ENCODE data around the gene EIF2AK2. TPM values are rescaled to one million over a fixed set of nuclear protein-coding genes. Genes with fewer than 3 reads are reported as not detected.

EIF2AK2 gene
- total RNA-seq, 3 donors from 2014 or later: 13.8 to 23.4 (median 21.2) TPM

DNA sequence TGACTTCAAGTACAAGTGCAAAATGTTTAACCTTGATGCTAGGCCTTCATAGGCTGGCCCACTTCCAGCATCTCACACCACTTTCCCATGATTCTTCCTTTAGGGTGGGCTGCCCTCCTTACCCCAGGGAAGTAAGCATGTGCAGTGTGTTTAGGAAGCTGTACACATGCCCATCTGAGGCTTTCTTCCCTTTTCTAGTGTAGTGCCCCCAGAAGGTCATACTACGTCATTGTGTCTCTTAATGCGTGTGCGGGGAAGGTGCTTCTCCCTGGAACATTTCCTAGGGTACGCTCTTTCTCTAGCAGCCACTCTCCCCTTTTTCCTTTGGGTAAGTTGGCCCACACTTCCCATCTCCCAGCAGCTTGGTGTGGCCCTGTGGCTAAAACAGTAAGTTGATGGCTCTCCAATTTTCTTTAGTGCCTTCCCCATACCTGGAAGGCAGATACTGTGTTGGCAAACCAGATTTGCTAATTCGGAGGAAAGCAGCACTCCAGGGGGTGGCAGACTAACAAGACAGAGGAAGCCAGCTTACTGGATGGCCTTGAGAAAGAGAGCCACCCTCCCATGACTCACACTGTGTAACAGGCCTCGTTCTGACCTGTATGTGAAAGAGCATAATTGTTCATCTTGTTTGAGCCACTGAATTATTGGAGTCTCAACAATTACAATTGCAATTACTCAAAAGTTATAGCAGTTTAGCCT, 32.8 kb upstream of the EIF2AK2 start:
- H3K27me3 Mint-ChIP-seq (ENCODE audit: low read depth): peaks cover 2% of the 10 kb centered on the region
- no peaks in the 10 kb centered on the region for H3K4me1 Mint-ChIP-seq (ENCODE audit: low read depth)
- ATAC-seq (no peak), DNase-seq (no peak)
- H3K4me3 Mint-ChIP-seq: no peak overlapping the region
- no peaks in the 10 kb centered on the region for H3K36me3 Mint-ChIP-seq (ENCODE audit: insufficient read depth)
- H3K9me3 Mint-ChIP-seq: no peaks in the 10 kb centered on the region

DNA sequence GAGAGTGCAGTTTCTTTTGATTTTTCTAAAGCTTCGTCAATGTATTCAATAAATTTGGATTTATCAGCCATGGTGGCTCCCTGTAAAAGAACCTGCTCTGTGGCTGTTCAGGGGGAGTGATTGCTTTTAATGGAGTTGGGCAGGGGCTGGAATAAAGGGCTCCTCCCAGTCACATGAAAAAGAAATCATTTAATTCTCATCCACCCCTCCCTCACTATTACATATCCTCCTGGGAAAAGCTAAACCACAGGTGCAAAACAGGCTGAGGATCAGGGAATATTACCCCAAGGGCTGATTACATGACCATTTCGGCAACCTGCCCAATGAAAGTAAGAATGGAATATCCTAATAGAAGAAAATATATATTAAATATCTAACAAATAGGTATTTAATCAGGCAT, 31.8 kb upstream of the EIF2AK2 start, which contains the start of gene SULT6B1:
TSS of gene SULT6B1 (minus strand) at position 101 of the 400 bp plus-strand sequence. CDS start at position 71, 30 bp downstream.
- Mint-ChIP-seq H3K9me3 (no peaks in the 10 kb centered on the region), H3K4me3 (no peak within 1 kb of the TSS), H3K4me1 (ENCODE audit: low read depth) (no peaks in the 10 kb centered on the region), H3K36me3 (ENCODE audit: insufficient read depth) (no peaks in the 10 kb centered on the region), H3K27me3 (ENCODE audit: low read depth) (peaks cover 8% of the 10 kb centered on the region)
- ATAC-seq (no peak), DNase-seq (no peak)

GRCh38 chr2:37181726-37182684, 25.2 kb upstream of the EIF2AK2 start:
- Mint-ChIP-seq H3K4me3 (no peak overlapping the region), H3K36me3 (ENCODE audit: insufficient read depth) (no peaks in the 10 kb centered on the region), H3K27me3 (ENCODE audit: low read depth) (peaks cover 10% of the 10 kb centered on the region)

GRCh38 chr2:37180640-37181039, 23.9 kb upstream of the EIF2AK2 start:
- Mint-ChIP-seq H3K36me3 (ENCODE audit: insufficient read depth) (no peaks in the 10 kb centered on the region), H3K27me3 (ENCODE audit: low read depth) (peaks cover 10% of the 10 kb centered on the region), H3K9me3 (no peaks in the 10 kb centered on the region), H3K4me1 (ENCODE audit: low read depth) (no peaks in the 10 kb centered on the region), H3K4me3 (no peak overlapping the region)
- DNase-seq (no peak), ATAC-seq (no peak)

More at GRCh38 chr2:37181726-37182684, 25.2 kb upstream of the EIF2AK2 start:
- ATAC-seq (no peak), DNase-seq (no peak)
- H3K9me3 Mint-ChIP-seq: no peaks in the 10 kb centered on the region
- no peaks in the 10 kb centered on the region for H3K4me1 Mint-ChIP-seq (ENCODE audit: low read depth)

- DNase-seq (no peak), ATAC-seq (no peak)
- H3K4me3 Mint-ChIP-seq: no peak overlapping the region
- H3K4me1 Mint-ChIP-seq (ENCODE audit: low read depth): no peaks in the 10 kb centered on the region
- H3K36me3 Mint-ChIP-seq (ENCODE audit: insufficient read depth): no peaks in the 10 kb centered on the region
- peaks cover 10% of the 10 kb centered on the region for H3K27me3 Mint-ChIP-seq (ENCODE audit: low read depth)
- H3K9me3 Mint-ChIP-seq: no peaks in the 10 kb centered on the region
Observed at GRCh38 chr2:37180006-37180639, 23.3 kb upstream of the EIF2AK2 start.

DNA sequence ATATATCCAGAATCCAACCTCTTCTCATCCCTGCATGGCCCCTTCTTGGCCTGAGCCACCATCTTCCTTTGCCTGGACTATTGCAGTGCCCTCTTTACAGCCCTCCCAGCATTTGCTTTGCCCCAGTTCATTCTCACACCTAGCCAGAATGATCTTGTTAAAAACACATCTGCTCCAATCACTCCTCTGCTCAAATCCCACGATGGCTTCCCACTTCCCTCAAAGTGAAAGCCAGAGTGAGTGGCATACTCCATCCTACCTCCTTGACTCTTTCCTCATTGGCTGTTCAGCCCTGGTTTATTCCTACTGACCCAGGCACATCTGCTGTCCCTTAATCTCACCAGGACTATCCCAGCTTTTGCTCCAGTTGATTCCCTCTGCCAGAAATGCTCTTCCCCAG, 17.0 kb upstream of the EIF2AK2 start:
- Mint-ChIP-seq H3K4me1 (ENCODE audit: low read depth) (no peaks in the 10 kb centered on the region), H3K27me3 (ENCODE audit: low read depth) (no peaks in the 10 kb centered on the region), H3K4me3 (no peak overlapping the region), H3K9me3 (no peaks in the 10 kb centered on the region), H3K36me3 (ENCODE audit: insufficient read depth) (no peaks in the 10 kb centered on the region)
- DNase-seq: no peak
- no peak for ATAC-seq

DNA sequence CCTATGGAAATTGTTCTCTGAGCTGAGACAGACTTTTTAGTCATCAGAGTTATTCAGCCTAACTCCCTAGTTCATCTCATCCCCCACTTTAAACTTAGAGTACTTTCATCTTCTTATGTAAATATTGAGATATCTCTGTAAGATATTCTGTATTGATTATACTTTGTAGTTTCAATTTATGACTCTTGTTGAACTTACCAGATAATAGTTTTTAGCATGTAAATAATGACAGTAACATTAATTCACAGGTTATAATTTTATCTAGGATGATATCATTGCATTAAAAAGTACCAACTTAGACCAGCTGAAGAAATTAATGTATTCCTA, 14.8 kb upstream of the EIF2AK2 start:
- H3K36me3 Mint-ChIP-seq (ENCODE audit: insufficient read depth): no peaks in the 10 kb centered on the region
- H3K9me3 Mint-ChIP-seq: no peaks in the 10 kb centered on the region
- no peak overlapping the region for H3K4me3 Mint-ChIP-seq
- H3K4me1 Mint-ChIP-seq (ENCODE audit: low read depth): no peaks in the 10 kb centered on the region
- no peaks in the 10 kb centered on the region for H3K27me3 Mint-ChIP-seq (ENCODE audit: low read depth)
- ATAC-seq: no peak
- no peak for DNase-seq

DNA sequence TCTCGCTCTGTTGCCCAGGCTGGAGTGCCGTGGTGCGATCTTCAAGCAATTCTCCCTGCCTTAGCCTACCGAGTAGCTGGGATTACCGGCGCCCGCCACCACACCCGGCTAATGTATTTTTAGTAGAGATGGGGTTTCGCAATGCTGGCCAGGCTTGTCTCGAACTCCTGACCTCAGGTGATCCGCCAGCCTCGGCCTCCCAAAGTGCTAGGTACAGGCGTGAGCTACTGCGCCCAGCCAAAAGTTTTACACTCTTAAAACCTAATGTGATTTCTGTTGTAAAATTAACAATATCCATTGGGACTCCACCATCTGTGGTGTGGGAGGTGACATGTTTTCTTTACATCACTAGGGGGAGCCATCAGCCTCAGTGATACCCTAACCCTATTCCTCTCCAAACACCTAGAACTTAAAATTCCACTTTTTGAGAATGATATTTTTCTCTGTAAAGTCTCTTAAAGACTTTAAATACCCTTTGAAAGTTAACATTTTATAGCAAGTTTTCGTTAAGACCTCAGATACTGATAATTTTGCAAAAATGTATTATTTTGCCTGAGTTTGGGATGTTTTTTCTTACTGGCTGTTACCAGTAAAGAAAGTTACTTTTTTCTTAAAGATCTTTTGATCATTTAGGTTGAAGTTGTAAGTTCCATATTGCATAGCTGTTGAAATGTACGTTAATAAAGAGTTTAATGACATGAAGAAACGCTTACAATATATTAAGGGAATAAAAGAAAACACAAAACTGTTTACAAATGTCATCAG, 11.6 kb upstream of the EIF2AK2 start:
- peaks cover 1% of the 10 kb centered on the region for H3K27me3 Mint-ChIP-seq (ENCODE audit: low read depth)
- peak; percentile 58 to 78 for ATAC-seq
- H3K4me3 Mint-ChIP-seq: no peak overlapping the region
- DNase-seq: peak; percentile 19
- H3K9me3 Mint-ChIP-seq: peaks cover 6% of the 10 kb centered on the region
- H3K4me1 Mint-ChIP-seq (ENCODE audit: low read depth): no peaks in the 10 kb centered on the region
- peaks cover 4% of the 10 kb centered on the region for H3K36me3 Mint-ChIP-seq (ENCODE audit: insufficient read depth)

DNA sequence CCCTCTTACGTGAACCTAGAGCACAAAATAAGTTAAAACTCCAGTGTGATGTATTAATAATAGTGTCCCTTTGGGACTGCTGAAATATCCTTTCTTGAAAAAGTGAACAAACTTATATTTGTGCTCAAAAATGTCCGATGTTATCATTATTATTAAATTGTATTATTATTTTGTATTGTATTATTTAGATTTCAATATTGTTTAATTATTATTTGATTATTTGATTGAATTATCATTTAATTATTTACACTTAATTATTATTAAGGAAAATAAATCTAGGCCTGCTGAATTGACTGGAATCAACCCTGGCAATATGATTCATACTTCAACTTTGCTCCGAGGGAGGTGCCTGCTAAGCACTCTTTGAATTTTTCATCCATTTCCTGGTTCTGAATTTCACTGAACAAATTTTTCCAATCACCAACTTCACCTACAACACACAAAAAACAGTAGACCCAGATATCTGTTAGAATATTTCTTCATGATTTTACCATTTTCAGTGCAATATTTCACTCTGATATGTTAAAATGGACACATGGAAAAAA, 10.9 kb upstream of the EIF2AK2 start:
- Mint-ChIP-seq H3K9me3 (peaks cover 6% of the 10 kb centered on the region), H3K4me3 (no peak overlapping the region), H3K27me3 (ENCODE audit: low read depth) (peaks cover 1% of the 10 kb centered on the region), H3K36me3 (ENCODE audit: insufficient read depth) (peaks cover 4% of the 10 kb centered on the region), H3K4me1 (ENCODE audit: low read depth) (no peaks in the 10 kb centered on the region)
- no peak for ATAC-seq
- no peak for DNase-seq

- H3K36me3 Mint-ChIP-seq (ENCODE audit: insufficient read depth): peaks cover 4% of the 10 kb centered on the region
- ATAC-seq (no peak), DNase-seq (no peak)
- peaks cover 1% of the 10 kb centered on the region for H3K27me3 Mint-ChIP-seq (ENCODE audit: low read depth)
- peaks cover 10% of the 10 kb centered on the region for H3K4me1 Mint-ChIP-seq (ENCODE audit: low read depth)
- peaks cover 6% of the 10 kb centered on the region for H3K9me3 Mint-ChIP-seq
- no peak overlapping the region for H3K4me3 Mint-ChIP-seq
Observed at GRCh38 chr2:37164757-37165156, 8.0 kb upstream of the EIF2AK2 start.

DNA sequence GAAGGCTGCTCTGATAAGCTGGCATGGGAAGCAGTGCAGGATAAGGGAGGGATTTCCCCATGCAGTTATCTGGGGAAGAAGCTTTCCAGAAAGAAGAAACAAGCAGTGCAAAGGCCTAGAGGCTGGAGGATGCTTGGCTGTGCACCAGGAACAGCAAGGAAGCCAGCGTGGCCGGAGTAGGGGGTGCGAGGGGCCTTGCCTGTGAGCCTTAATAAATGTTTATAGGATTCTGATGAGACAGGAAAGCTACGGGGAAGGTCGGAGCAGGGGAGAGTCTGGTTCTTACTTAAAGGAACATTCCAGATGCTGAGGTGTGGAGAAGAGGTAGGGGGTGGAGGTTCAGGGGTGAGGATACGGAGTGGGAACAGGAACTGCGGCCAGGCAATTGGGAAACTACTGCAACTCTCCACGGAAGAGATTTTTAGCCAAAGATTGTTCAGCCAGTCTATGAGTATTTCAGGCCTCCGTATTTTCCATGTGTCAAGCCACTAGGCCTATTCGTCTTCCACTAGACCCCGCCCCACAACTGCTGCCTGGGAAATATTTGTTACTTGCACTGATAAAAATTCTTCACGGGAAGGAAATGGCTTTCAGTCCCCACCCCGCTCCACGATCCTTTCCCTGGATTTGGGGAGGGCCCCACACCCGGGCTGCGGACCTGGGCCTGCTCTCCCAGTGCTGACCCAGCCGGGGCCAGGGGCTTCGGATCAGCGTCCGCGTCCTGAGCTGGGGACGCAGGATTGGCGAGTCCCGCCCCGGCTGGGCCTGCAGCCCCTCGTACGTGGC, 516 bp downstream of the EIF2AK2 start:
- DNase-seq (peak; percentile 25), ATAC-seq (peak; percentile 38 to 44)
- Mint-ChIP-seq H3K4me1 (ENCODE audit: low read depth) (peaks cover 65% of the 10 kb centered on the region), H3K9me3 (peaks cover 5% of the 10 kb centered on the region), H3K27me3 (ENCODE audit: low read depth) (no peaks in the 10 kb centered on the region), H3K36me3 (ENCODE audit: insufficient read depth) (peaks cover 20% of the 10 kb centered on the region), H3K4me3 (peak overlapping the region; percentile 87)

DNA sequence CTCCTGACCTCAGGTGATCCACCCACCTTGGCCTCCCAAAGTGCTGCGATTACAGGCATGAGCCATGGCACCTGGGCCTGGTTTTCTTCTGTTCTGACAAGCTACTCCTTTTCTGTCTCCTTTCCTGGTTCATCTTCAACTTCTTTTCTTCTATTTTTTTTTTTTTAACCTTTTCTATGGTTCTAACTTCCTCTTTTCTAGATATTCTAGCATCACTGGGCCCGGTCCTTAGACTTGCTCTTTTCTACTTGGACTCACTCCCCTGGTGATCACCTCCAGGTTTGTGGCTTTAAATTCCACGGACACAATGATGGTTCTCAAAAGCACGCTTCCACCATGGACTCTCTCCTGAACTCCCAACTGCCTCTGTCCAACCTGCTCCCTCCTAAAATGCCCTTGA, 2.0 kb downstream of the EIF2AK2 start:
- Mint-ChIP-seq H3K27me3 (ENCODE audit: low read depth) (no peaks in the 10 kb centered on the region), H3K4me3 (no peak overlapping the region), H3K36me3 (ENCODE audit: insufficient read depth) (peaks cover 21% of the 10 kb centered on the region), H3K9me3 (peaks cover 5% of the 10 kb centered on the region), H3K4me1 (ENCODE audit: low read depth) (peaks cover 72% of the 10 kb centered on the region)
- ATAC-seq (no peak), DNase-seq (no peak)

GRCh38 chr2:37153224-37153623, 3.6 kb downstream of the EIF2AK2 start:
- ATAC-seq (no peak), DNase-seq (no peak)
- peaks cover 29% of the 10 kb centered on the region for H3K36me3 Mint-ChIP-seq (ENCODE audit: insufficient read depth)
- no peak overlapping the region for H3K4me3 Mint-ChIP-seq
- no peaks in the 10 kb centered on the region for H3K27me3 Mint-ChIP-seq (ENCODE audit: low read depth)
- H3K9me3 Mint-ChIP-seq: peaks cover 5% of the 10 kb centered on the region
- peaks cover 72% of the 10 kb centered on the region for H3K4me1 Mint-ChIP-seq (ENCODE audit: low read depth)

Measured in activated T-cell treated with anti-CD3 and anti-CD28 coated beads, Interleukin-2, amount 50 U/mL, for 4 hours (primary cell).